Dendritic cell treated with granulocyte-macrophage colony-stimulating factor and Interleukin-4, amounts not matched to agents 40 ng/mL and 50 ng/mL, for 4 days (primary cell): ENCODE results near the gene FAM229B.
"Not testable (repeated sequence)": the region's sequence is repeated elsewhere in the genome, so short reads cannot be mapped to it uniquely, and the experiment has no call there.

Source experiments
- H3K27ac Mint-ChIP-seq: one replicate; pipeline ENCODE4 v1.8.0; 2022; ENCODE audit warnings: mild to moderate bottlenecking, mixed read lengths
- H3K27me3 Mint-ChIP-seq: one replicate; pipeline ENCODE4 v1.8.0; 2022; ENCODE audit warnings: mild to moderate bottlenecking, mixed read lengths
- H3K36me3 Mint-ChIP-seq: one replicate; pipeline ENCODE4 v1.8.0; 2022; ENCODE audit warnings: low read depth, mixed read lengths
- H3K4me1 Mint-ChIP-seq: one replicate; pipeline ENCODE4 v1.8.0; 2022; ENCODE audit warnings: low read depth, mixed read lengths
- H3K4me3 Mint-ChIP-seq: one replicate; pipeline ENCODE4 v1.8.0; 2022; ENCODE audit warnings: mild to moderate bottlenecking, moderate library complexity, mixed read lengths
- H3K9me3 Mint-ChIP-seq: one replicate; pipeline ENCODE4 v1.8.0; 2022; ENCODE audit warnings: mixed read lengths
- intact Hi-C: fragments of 100-400 bp; cut with micrococcal nuclease; formaldehyde crosslinking; loops from one replicate; pipeline ENCODE4 v1.15.0; 2022

Gene FAM229B

GRCh38 chr6:112049996-112050395 lies 37.4 kb upstream of the FAM229B start:
- no peak overlapping the region for H3K4me3 Mint-ChIP-seq
- H3K4me1 Mint-ChIP-seq: peaks cover 17% of the 10 kb centered on the region
- no peaks in the 10 kb centered on the region for H3K27me3 Mint-ChIP-seq
- no peaks in the 10 kb centered on the region for H3K36me3 Mint-ChIP-seq
- H3K9me3 Mint-ChIP-seq: no peaks in the 10 kb centered on the region
- H3K27ac Mint-ChIP-seq: no peak overlapping the region
- intact Hi-C loops: loop anchor here (10.0 kb wide), 1 partner anchor 795 kb away; a partner anchor contains a TSS

GRCh38 chr6:112050429-112050828 lies 37.0 kb upstream of the FAM229B start:
- intact Hi-C loops: no loop called here
- Mint-ChIP-seq H3K27ac (no peak overlapping the region), H3K9me3 (no peaks in the 10 kb centered on the region), H3K4me1 (peaks cover 18% of the 10 kb centered on the region), H3K36me3 (no peaks in the 10 kb centered on the region), H3K27me3 (no peaks in the 10 kb centered on the region), H3K4me3 (no peak overlapping the region)

GRCh38 chr6:112051251-112051740 lies 36.1 kb upstream of the FAM229B start:
- H3K9me3 Mint-ChIP-seq, intact Hi-C loops, H3K27me3 Mint-ChIP-seq, H3K36me3 Mint-ChIP-seq, H3K27ac Mint-ChIP-seq, H3K4me3 Mint-ChIP-seq: not testable (repeated sequence)
- peaks cover 18% of the 10 kb centered on the region for H3K4me1 Mint-ChIP-seq

GRCh38 chr6:112054001-112054400 lies 33.4 kb upstream of the FAM229B start, which contains the start of gene CCN6:
Gene CCN6, plus strand, starts transcription at chr6:112054104. Its CDS starts 254 bp downstream, at chr6:112054358.
- intact Hi-C loops: no loop called here
- Mint-ChIP-seq H3K36me3 (no peaks in the 10 kb centered on the region), H3K27ac (no peak within 1 kb of the TSS), H3K9me3 (no peaks in the 10 kb centered on the region), H3K4me1 (peaks cover 16% of the 10 kb centered on the region), H3K27me3 (peaks cover 1% of the 10 kb centered on the region), H3K4me3 (no peak within 1 kb of the TSS)

- Mint-ChIP-seq H3K27me3 (peaks cover 1% of the 10 kb centered on the region), H3K27ac (no peak overlapping the region), H3K9me3 (no peaks in the 10 kb centered on the region), H3K4me3 (no peak overlapping the region), H3K36me3 (no peaks in the 10 kb centered on the region), H3K4me1 (peaks cover 12% of the 10 kb centered on the region)
- intact Hi-C loops: no loop called here
Observed at GRCh38 chr6:112054555-112055190, 32.7 kb upstream of the FAM229B start.

- Mint-ChIP-seq H3K9me3 (no peaks in the 10 kb centered on the region), H3K36me3 (no peaks in the 10 kb centered on the region), H3K4me1 (peaks cover 12% of the 10 kb centered on the region), H3K27ac (no peak overlapping the region), H3K27me3 (peaks cover 1% of the 10 kb centered on the region), H3K4me3 (no peak overlapping the region)
- intact Hi-C loops: no loop called here
Observed at GRCh38 chr6:112058243-112059032, 29.0 kb upstream of the FAM229B start.

GRCh38 chr6:112061605-112062004 lies 25.8 kb upstream of the FAM229B start:
- Mint-ChIP-seq H3K4me1 (no peaks in the 10 kb centered on the region), H3K27ac (no peak overlapping the region), H3K27me3 (peaks cover 4% of the 10 kb centered on the region), H3K9me3 (no peaks in the 10 kb centered on the region), H3K4me3 (no peak overlapping the region), H3K36me3 (no peaks in the 10 kb centered on the region)
- intact Hi-C loops: no loop called here

GRCh38 chr6:112062966-112063365 lies 24.4 kb upstream of the FAM229B start:
- Mint-ChIP-seq H3K36me3 (no peaks in the 10 kb centered on the region), H3K9me3 (no peaks in the 10 kb centered on the region), H3K4me1 (no peaks in the 10 kb centered on the region), H3K4me3 (no peak overlapping the region), H3K27me3 (peaks cover 4% of the 10 kb centered on the region), H3K27ac (no peak overlapping the region)
- intact Hi-C loops: no loop called here

- H3K36me3 Mint-ChIP-seq: peaks cover 7% of the 10 kb centered on the region
- H3K27ac Mint-ChIP-seq: no peak overlapping the region
- intact Hi-C loops: no loop called here
- H3K4me3 Mint-ChIP-seq: no peak overlapping the region
- peaks cover 4% of the 10 kb centered on the region for H3K27me3 Mint-ChIP-seq
- H3K9me3 Mint-ChIP-seq: no peaks in the 10 kb centered on the region
- no peaks in the 10 kb centered on the region for H3K4me1 Mint-ChIP-seq
Observed at GRCh38 chr6:112065426-112065986, 21.9 kb upstream of the FAM229B start.

GRCh38 chr6:112066606-112067005 lies 20.8 kb upstream of the FAM229B start:
- H3K4me3 Mint-ChIP-seq: no peak overlapping the region
- intact Hi-C loops: no loop called here
- no peaks in the 10 kb centered on the region for H3K9me3 Mint-ChIP-seq
- H3K27ac Mint-ChIP-seq: no peak overlapping the region
- peaks cover 7% of the 10 kb centered on the region for H3K36me3 Mint-ChIP-seq
- no peaks in the 10 kb centered on the region for H3K4me1 Mint-ChIP-seq
- peaks cover 4% of the 10 kb centered on the region for H3K27me3 Mint-ChIP-seq

- intact Hi-C loops: no loop called here
- H3K4me1 Mint-ChIP-seq: peaks cover 9% of the 10 kb centered on the region
- H3K4me3 Mint-ChIP-seq: no peak overlapping the region
- H3K9me3 Mint-ChIP-seq: no peaks in the 10 kb centered on the region
- H3K27me3 Mint-ChIP-seq: no peaks in the 10 kb centered on the region
- peaks cover 7% of the 10 kb centered on the region for H3K36me3 Mint-ChIP-seq
- no peak overlapping the region for H3K27ac Mint-ChIP-seq
Observed at GRCh38 chr6:112081569-112081968, 5.8 kb upstream of the FAM229B start.

- H3K36me3 Mint-ChIP-seq: no peaks in the 10 kb centered on the region
- no peak overlapping the region for H3K27ac Mint-ChIP-seq
- peaks cover 8% of the 10 kb centered on the region for H3K27me3 Mint-ChIP-seq
- intact Hi-C loops: no loop called here
- no peak overlapping the region for H3K4me3 Mint-ChIP-seq
- H3K9me3 Mint-ChIP-seq: no peaks in the 10 kb centered on the region
- peaks cover 9% of the 10 kb centered on the region for H3K4me1 Mint-ChIP-seq
Observed at GRCh38 chr6:112085286-112086065, 1.9 kb upstream of the FAM229B start.

- intact Hi-C loops: loop anchor here (1.0 kb wide), 1 partner anchor 77 kb away; no protein-coding TSS in a partner anchor
Observed at GRCh38 chr6:112086744-112087135, 651 bp upstream of the FAM229B start.

More at GRCh38 chr6:112086744-112087135, 651 bp upstream of the FAM229B start:
- Mint-ChIP-seq H3K27me3 (peaks cover 8% of the 10 kb centered on the region), H3K36me3 (no peaks in the 10 kb centered on the region), H3K4me1 (peaks cover 12% of the 10 kb centered on the region), H3K27ac (no peak overlapping the region), H3K4me3 (no peak overlapping the region), H3K9me3 (no peaks in the 10 kb centered on the region)
